ENCODE results near the gene TMEM178A.

GRCh38 chr2:39625193-39625926 lies 40.4 kb upstream of the TMEM178A start:
- TF ChIP-seq CTCF (IDR thresholded peaks at IDR 0.05; ENCODE audit: control extremely low read depth in 1 of 3, insufficient read depth in 1 of 3, low read depth in 1 of 3, low read length in 3 of 3) (no peak), CBX5 (IDR thresholded peaks at IDR 0.05; ENCODE audit: low read depth, low read length) (no peak), KDM1A (IDR thresholded peaks at IDR 0.05; ENCODE audit: borderline replicate concordance, low read length) (no peak), CBX8 (IDR thresholded peaks at IDR 0.05; ENCODE audit: borderline replicate concordance, low read depth, low read length) (no peak), BACH1 (IDR thresholded peaks at IDR 0.05; ENCODE audit: low read length) (no peak), JUN (IDR thresholded peaks at IDR 0.05; ENCODE audit: low read depth, low read length) (no peak), POLR2A (IDR thresholded peaks at IDR 0.05; ENCODE audit: control extremely low read depth in 1 of 2, low read depth in 2 of 2, low read length in 2 of 2) (no peak), RAD21 (IDR thresholded peaks at IDR 0.05 in 1 of 2, conservative IDR thresholded peaks at IDR 0.05 in 1 of 2; ENCODE audit: low read depth in 2 of 2, low read length in 2 of 2) (no peak), EP300 (IDR thresholded peaks at IDR 0.05; ENCODE audit: borderline replicate concordance in 1 of 2, low read depth in 2 of 2, low read length in 2 of 2) (no peak), CHD1 (IDR thresholded peaks at IDR 0.05; ENCODE audit: low read depth, low read length) (no peak), POLR2AphosphoS5 (IDR thresholded peaks at IDR 0.05; ENCODE audit: low read depth, low read length) (no peak), SUZ12 (IDR thresholded peaks at IDR 0.05; ENCODE audit: low read length) (no peak), HDAC6 (IDR thresholded peaks at IDR 0.05; ENCODE audit: low read depth, low read length) (no peak), JUND (IDR thresholded peaks at IDR 0.05; ENCODE audit: low read length) (no peak)

Measured in H1 (cell line).